H1 (cell line): ENCODE measurements around the gene TRIM46.

Source experiments
- CREB1 ChIP-seq: IDR thresholded peaks from 2 replicates; pipeline ENCODE4 v1.6.1; 2012; ENCODE audit warnings: inconsistent platforms
- EZH2 ChIP-seq: fragments of 200-600 bp; sonication (generic); IDR thresholded peaks from 2 replicates; pipeline ENCODE4 v1.7.1; 2012; ENCODE audit warnings: low read depth, mild to moderate bottlenecking, moderate library complexity, low read length, inconsistent platforms; ENCODE audit not compliant: severe bottlenecking
- POLR2AphosphoS5 ChIP-seq: IDR thresholded peaks from 2 replicates; pipeline ENCODE4 v1.6.1; 2011; ENCODE audit warnings: low read depth, low read length
- RNF2 ChIP-seq: fragments of 200-900, 300-1000 bp; sonication (generic); IDR thresholded peaks from 2 replicates; pipeline ENCODE4 v1.7.1; 2016; ENCODE audit warnings: borderline replicate concordance, low read depth, mild to moderate bottlenecking, antibody characterized with exemption, low read length; ENCODE audit not compliant: poor library complexity, severe bottlenecking; ENCODE audit errors: missing control alignments
- TF ChIP-seq, protein P1 (sequence below), 3 experiments: IDR thresholded peaks; 1 replicate in 2 of 3; 2 replicates in 1 of 3; pipeline versions ENCODE4 v1.5.1 to v1.6.1; 2011; ENCODE audit warnings: low read length in 3 of 3, mild to moderate bottlenecking in 3 of 3, inconsistent platforms in 2 of 3, low read depth in 1 of 3, moderate library complexity in 1 of 3; ENCODE audit not compliant: insufficient read depth in 1 of 3; ENCODE audit errors: control extremely low read depth in 1 of 3

DNA sequence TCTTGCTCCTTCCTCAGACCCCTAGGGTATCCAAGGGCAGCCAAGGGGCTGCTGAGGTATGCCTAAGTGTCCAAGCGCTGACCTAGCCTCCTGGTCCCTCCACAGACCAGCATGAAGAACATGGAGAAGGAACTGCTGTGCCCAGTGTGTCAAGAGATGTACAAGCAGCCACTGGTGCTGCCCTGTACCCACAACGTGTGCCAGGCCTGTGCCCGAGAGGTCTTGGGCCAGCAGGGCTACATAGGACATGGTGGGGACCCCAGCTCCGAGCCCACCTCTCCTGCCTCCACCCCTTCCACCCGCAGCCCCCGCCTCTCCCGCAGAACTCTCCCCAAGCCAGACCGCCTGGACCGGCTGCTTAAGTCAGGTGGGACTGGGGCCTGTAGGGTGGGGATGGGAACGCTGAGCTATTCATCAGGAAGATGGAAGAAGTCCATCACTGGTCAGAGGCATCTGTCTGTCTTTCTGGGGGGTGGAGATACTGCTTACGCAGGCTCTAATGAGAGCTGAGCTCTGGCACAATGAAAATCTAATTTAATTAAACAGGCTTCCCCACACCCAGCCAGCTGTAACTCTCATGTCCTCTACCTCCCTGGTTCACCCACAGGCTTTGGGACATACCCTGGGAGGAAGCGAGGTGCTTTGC, 1.8 kb downstream of the TRIM46 start:
- TF ChIP-seq, protein P1, sequence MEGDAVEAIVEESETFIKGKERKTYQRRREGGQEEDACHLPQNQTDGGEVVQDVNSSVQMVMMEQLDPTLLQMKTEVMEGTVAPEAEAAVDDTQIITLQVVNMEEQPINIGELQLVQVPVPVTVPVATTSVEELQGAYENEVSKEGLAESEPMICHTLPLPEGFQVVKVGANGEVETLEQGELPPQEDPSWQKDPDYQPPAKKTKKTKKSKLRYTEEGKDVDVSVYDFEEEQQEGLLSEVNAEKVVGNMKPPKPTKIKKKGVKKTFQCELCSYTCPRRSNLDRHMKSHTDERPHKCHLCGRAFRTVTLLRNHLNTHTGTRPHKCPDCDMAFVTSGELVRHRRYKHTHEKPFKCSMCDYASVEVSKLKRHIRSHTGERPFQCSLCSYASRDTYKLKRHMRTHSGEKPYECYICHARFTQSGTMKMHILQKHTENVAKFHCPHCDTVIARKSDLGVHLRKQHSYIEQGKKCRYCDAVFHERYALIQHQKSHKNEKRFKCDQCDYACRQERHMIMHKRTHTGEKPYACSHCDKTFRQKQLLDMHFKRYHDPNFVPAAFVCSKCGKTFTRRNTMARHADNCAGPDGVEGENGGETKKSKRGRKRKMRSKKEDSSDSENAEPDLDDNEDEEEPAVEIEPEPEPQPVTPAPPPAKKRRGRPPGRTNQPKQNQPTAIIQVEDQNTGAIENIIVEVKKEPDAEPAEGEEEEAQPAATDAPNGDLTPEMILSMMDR (IDR thresholded peaks at IDR 0.05; ENCODE audit: control extremely low read depth in 1 of 3, insufficient read depth in 1 of 3, low read depth in 1 of 3, low read length in 3 of 3): no peak
- TF ChIP-seq RNF2: no peak
- no peak for TF ChIP-seq EZH2
- TF ChIP-seq POLR2AphosphoS5: no peak
- no peak for TF ChIP-seq CREB1
